Measurements from ENCODE around the gene SLC4A1.

The SLC4A1 gene

DNA sequence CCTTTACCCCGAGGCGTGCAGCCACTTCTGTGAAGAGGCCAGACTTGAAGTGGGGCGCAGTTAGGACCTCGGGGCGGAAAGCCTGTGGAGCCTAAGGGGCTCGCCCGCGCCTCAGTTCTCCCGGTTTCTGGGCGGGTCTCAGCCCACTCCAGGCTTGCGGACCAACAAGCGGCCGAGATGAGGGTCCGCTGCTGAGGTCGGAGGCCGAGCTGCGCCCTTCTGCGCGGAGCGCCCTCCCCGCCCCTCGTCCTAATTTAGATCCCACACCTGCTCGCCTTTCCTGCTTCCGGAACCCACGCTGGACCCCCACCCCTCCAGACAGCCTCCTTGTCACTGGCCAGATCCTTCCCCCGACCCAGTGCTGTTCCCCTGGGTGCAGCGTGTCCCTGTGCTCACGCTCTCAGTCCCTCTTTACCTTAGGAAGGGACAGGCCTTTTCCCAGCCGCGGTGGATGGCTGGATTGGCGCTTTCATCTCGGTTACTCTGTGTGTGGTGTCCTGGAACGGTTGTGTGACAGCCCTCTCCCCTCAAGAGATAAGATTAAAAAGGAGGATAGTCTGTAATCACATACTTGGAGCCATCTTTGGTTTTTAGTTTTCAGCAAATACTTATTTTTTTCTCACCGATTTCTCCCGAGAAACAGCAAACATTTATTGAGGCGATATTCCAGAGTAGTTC lies 67.3 kb downstream of the SLC4A1 start:
- ATAC-seq: peak; percentile 36
- TF ChIP-seq CSRNP3 (CRISPR knock-in tag; IDR thresholded peaks at IDR 0.05) (no peak), TSHZ2 (CRISPR knock-in tag; IDR thresholded peaks at IDR 0.05) (no peak), ZNF8 (CRISPR knock-in tag; IDR thresholded peaks at IDR 0.05) (no peak), ISL1 (CRISPR knock-in tag; IDR thresholded peaks at IDR 0.05) (no peak), ZNF565 (CRISPR knock-in tag; conservative IDR thresholded peaks at IDR 0.05; ENCODE audit: low read depth) (no peak), ZFP30 (CRISPR knock-in tag; IDR thresholded peaks at IDR 0.05) (no peak), ZNF70 (CRISPR knock-in tag; IDR thresholded peaks at IDR 0.05) (no peak), BACH2 (CRISPR knock-in tag; IDR thresholded peaks at IDR 0.05; ENCODE audit: borderline replicate concordance) (no peak), ESRRG (CRISPR knock-in tag; IDR thresholded peaks at IDR 0.05) (no peak)
- TF ChIP-seq, protein P1, sequence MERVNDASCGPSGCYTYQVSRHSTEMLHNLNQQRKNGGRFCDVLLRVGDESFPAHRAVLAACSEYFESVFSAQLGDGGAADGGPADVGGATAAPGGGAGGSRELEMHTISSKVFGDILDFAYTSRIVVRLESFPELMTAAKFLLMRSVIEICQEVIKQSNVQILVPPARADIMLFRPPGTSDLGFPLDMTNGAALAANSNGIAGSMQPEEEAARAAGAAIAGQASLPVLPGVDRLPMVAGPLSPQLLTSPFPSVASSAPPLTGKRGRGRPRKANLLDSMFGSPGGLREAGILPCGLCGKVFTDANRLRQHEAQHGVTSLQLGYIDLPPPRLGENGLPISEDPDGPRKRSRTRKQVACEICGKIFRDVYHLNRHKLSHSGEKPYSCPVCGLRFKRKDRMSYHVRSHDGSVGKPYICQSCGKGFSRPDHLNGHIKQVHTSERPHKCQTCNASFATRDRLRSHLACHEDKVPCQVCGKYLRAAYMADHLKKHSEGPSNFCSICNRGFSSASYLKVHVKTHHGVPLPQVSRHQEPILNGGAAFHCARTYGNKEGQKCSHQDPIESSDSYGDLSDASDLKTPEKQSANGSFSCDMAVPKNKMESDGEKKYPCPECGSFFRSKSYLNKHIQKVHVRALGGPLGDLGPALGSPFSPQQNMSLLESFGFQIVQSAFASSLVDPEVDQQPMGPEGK (CRISPR knock-in tag; IDR thresholded peaks at IDR 0.05; ENCODE audit: borderline replicate concordance): no peak
- TF ChIP-seq, protein P2, sequence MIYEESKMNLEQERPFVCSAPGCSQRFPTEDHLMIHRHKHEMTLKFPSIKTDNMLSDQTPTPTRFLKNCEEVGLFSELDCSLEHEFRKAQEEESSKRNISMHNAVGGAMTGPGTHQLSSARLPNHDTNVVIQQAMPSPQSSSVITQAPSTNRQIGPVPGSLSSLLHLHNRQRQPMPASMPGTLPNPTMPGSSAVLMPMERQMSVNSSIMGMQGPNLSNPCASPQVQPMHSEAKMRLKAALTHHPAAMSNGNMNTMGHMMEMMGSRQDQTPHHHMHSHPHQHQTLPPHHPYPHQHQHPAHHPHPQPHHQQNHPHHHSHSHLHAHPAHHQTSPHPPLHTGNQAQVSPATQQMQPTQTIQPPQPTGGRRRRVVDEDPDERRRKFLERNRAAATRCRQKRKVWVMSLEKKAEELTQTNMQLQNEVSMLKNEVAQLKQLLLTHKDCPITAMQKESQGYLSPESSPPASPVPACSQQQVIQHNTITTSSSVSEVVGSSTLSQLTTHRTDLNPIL (CRISPR knock-in tag; IDR thresholded peaks at IDR 0.05; ENCODE audit: low read depth): no peak

DNA sequence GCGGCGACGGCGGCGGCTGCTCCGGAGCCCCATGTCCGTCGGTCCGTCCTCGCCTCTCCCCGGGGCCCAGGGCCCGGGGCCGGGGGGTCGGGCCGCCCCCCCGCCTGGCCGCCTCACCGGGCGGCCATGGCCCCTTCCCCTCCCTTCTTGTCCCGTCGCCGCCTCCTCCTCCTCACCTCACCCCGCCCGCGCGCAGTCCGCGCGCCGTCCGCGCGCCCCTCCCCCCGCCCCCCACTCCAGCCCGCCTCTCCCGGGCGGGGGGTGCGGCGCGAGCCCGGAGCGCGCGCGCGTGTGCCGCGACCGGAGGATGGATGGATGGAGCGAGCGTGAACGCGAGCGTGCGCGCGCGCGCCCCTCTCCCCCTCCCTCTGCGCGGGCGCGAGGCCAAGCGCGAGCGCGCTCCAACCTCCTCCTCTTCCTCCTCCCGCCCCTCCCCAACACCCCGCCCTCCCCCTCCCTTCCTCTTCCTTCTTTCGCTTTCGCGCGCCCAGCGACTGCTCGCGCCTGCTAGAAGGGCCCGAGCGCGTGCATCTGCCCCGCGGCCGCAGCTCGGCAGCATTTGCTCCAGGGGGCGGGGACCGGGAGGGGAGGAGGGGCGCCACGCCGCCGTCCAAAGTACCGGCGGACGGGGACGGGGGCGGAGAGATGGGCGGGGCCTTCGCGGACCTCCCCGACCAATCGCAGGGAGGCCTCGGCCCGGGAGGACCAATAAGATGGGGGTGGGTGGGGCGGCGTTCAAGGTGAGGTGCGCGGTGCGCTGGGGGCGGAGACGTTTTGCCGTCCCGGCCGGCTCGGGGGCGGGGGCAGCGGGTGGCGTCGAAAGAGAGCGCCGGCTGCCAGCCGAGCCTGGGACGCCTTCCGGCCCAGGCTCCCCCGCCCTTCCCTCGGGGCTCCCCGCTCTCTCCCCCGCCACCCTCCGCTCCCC lies 68.1 kb downstream of the SLC4A1 start, which contains the start of gene ATXN7L3:
Gene ATXN7L3, minus strand, starts transcription at position 332 of the 925 bp plus-strand sequence. CDS start 1,814 bp downstream, outside the sequence.
- ATAC-seq: peak; percentile 86
- TF ChIP-seq TSHZ2 (CRISPR knock-in tag; IDR thresholded peaks at IDR 0.05): no peak
- peak; percentile 58; the same call in 1 of the 2 replicates for TF ChIP-seq ZNF565 (CRISPR knock-in tag; conservative IDR thresholded peaks at IDR 0.05; ENCODE audit: low read depth)
- no peak for TF ChIP-seq GLIS3 (CRISPR knock-in tag; IDR thresholded peaks at IDR 0.05)

DNA sequence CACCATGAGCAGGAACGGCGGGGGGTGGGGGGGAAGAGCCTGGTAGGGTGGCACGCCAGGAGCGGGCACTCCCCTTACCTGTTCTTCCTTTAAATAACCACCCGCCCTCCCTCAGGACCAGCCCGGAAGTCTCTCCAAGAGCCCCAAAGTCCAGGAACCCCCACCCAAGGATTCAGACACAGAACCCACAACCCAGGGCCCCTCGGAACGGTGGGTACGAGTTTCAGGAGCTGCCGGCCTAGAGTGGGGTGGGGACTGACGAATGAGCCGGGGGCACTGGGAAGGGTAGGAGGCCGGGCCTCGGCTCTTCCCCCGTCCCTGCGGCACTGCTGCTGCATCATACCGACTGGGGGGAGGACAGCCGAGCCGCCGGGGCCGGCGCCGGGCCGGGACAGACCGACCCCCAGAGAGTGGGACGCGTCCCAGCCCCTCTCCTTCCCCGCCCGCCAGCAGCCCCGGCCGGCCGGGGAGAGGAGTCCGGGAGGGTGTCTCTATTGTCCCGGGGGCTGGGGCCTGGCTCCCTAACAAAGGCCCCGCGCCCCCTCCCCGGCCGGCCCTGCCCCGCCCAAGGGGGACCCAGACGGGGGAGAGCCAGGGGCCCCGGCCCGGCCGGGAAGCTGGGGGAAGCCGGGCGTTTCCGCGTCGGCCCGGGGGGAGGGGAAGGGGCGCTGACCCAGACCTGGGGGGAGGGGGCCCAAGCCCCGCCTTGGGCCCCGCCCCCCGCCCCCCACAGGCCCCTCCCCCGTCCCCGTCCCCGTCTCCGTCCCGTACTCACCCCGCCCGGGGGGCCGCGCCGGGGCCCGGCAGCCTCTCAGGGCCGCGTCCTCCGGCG lies 69.0 kb downstream of the SLC4A1 start:
- ATAC-seq: peak; percentile 19
- TF ChIP-seq, protein P2 (CRISPR knock-in tag; IDR thresholded peaks at IDR 0.05; ENCODE audit: low read depth): no peak
- no peak for TF ChIP-seq ZFP30 (CRISPR knock-in tag; IDR thresholded peaks at IDR 0.05)
- no peak for TF ChIP-seq CSRNP3 (CRISPR knock-in tag; IDR thresholded peaks at IDR 0.05)
- TF ChIP-seq GLIS3 (CRISPR knock-in tag; IDR thresholded peaks at IDR 0.05): no peak
- no peak for TF ChIP-seq ARNTL (CRISPR knock-in tag; IDR thresholded peaks at IDR 0.05; ENCODE audit: borderline replicate concordance, low read depth)
- TF ChIP-seq ZC3H10 (CRISPR knock-in tag; IDR thresholded peaks at IDR 0.05): no peak
- no peak for TF ChIP-seq PPARA (CRISPR knock-in tag; IDR thresholded peaks at IDR 0.05; ENCODE audit: borderline replicate concordance)
- TF ChIP-seq ZNF8 (CRISPR knock-in tag; IDR thresholded peaks at IDR 0.05): no peak
- TF ChIP-seq SNAI2 (CRISPR knock-in tag; IDR thresholded peaks at IDR 0.05): no peak
- TF ChIP-seq CSDC2 (CRISPR knock-in tag; IDR thresholded peaks at IDR 0.05): no peak
- no peak for TF ChIP-seq ZNF565 (CRISPR knock-in tag; conservative IDR thresholded peaks at IDR 0.05; ENCODE audit: low read depth)
- TF ChIP-seq ZFP3 (CRISPR knock-in tag; IDR thresholded peaks at IDR 0.05): no peak
- TF ChIP-seq ESRRG (CRISPR knock-in tag; IDR thresholded peaks at IDR 0.05): no peak
- TF ChIP-seq BACH2 (CRISPR knock-in tag; IDR thresholded peaks at IDR 0.05; ENCODE audit: borderline replicate concordance): no peak
- no peak for TF ChIP-seq OSR1 (CRISPR knock-in tag; IDR thresholded peaks at IDR 0.05)

Data from SK-N-SH treated with all-trans-retinoic acid at 6 μM for 48 hours (cell line).